ENCODE results near the gene TAF11L2.
"Not testable (repeated sequence)": the region's sequence is repeated elsewhere in the genome, so short reads cannot be mapped to it uniquely, and the experiment has no call there.

TAF11L2 gene

DNA sequence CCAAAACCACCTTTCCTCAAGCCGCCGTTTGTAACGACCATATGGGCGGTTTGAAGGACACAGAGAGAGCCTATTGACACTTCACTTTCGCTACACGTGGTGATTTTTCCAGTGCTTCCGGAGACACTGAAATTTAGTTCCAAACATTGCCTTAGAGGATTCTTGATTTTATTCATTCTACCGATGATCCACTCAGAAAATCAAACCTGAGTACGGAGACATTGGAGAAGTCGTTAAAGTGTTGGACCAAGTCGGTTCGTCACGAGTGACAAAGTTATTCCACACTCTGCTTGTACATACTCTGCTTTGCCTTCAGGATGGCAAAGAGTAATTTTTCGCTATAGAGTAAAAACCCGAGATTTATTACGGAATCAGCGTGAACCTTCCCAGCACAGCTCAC lies 28.5 kb downstream of the TAF11L2 start:
- not testable (repeated sequence) for DNase-seq (ENCODE audit: low read depth)

DNA sequence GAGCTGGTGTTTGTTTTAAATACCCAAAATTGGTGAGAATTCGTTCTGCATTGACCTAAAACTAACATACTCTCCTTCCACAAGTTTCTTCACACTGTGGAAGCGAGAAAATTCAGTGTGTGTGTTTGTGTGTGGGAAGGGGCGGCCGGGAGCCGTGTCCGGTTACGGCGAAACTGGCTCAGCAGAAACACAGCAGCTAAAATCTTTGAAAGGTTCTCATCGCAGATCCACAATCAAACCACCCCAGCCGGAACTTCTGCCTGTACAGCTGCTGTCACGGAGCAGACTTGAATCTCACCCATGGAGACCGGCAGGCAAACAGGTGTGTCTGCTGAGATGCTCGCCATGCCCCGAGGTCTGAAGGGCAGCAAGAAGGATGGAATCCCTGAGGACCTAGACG lies 30.3 kb downstream of the TAF11L2 start, which contains the start of gene TAF11L6:
Gene TAF11L6 (plus strand): TSS at position 301 of the 400 bp plus-strand sequence.
- DNase-seq (ENCODE audit: low read depth), result not testable (repeated sequence)
